ENCODE results near the gene LTO1. TPM values are rescaled to one million over a fixed set of nuclear protein-coding genes. Genes with fewer than 3 reads are reported as not detected.

Gene LTO1
- total RNA-seq, 4 donors from 2014 or later, result 13.3 to 35.2 (median 22.8) TPM

DNA sequence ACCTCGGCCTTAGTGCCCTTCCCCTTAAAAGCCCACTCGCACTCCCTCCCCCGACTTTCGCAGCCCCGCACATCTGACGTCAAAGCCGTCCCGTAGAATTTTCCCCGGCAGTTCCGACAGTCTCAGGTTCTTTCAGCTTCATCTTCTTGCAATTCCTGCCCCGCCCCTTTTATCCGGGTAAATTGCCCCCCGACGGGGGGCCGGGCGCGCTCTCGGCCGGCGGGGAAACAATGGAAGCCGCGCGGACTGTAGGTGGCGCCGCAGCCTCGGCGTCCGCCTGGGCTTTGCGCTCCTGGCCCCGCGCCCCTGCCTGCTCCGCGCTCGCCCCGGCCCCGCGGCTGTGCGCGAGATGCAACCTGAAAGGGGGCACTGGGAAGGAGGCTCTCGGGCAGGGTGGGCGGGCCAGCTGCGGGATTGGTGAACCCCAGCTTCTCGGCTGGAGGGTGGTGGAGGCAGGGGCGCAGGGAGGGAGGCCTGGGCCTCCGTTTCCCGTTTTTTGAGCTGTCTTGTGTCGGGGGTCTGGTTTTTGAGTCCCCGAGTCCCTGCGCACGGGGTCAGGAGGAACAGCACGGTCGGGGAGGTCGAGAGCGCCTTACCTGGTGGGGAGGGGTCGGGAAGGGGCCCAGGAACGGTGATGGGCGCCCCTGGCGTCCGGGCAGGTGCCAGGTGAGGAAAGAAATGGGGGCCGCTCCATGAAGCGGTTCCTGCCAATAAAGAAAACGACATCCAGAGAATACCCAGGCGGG lies 29.5 kb upstream of the LTO1 start:
- TF ChIP-seq, protein P1, sequence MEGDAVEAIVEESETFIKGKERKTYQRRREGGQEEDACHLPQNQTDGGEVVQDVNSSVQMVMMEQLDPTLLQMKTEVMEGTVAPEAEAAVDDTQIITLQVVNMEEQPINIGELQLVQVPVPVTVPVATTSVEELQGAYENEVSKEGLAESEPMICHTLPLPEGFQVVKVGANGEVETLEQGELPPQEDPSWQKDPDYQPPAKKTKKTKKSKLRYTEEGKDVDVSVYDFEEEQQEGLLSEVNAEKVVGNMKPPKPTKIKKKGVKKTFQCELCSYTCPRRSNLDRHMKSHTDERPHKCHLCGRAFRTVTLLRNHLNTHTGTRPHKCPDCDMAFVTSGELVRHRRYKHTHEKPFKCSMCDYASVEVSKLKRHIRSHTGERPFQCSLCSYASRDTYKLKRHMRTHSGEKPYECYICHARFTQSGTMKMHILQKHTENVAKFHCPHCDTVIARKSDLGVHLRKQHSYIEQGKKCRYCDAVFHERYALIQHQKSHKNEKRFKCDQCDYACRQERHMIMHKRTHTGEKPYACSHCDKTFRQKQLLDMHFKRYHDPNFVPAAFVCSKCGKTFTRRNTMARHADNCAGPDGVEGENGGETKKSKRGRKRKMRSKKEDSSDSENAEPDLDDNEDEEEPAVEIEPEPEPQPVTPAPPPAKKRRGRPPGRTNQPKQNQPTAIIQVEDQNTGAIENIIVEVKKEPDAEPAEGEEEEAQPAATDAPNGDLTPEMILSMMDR (IDR thresholded peaks at IDR 0.05; ENCODE audit: low read depth), result no peak

DNA sequence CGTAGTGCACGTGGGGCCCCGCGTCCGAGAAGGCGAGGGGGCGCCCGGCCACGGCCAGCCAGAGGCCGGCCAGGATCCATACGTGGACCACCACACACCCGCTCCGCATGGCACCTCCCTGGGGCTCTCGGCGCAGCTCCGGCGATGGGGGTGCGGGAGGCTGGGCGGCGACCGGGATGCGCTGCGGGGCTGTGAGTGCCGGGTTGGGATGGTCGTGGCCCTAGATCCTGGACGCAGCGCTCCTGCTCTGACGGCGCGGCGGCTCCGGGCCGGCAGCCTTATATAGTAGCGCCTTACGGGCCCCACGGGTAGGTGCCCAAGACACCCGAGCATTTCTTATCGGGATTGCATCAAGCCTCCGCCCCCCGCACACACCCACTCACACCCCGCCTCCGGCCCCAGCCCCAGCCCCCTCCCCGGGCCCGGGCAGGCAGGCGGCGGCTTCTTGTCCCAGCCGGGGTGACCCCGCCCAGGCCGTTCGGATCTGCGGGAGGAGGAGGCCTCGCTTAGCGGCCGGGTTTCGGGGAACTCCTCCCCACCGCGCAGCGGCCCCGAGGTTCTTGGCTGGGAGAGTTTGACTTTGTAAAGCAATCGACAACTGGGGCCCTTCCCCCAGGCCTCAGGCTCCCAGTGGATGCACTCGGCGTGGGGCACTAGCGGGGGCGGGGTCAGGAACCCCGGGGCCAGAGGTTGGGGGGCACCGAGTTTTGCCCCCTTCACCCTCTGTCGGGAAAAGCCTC lies 28.8 kb upstream of the LTO1 start, which contains the start of gene FGF19:
TSS of gene FGF19 (minus strand) at position 255 of the 740 bp plus-strand sequence. CDS start at position 109, 146 bp downstream.
- TF ChIP-seq, protein P1 (IDR thresholded peaks at IDR 0.05; ENCODE audit: low read depth), result no peak

DNA sequence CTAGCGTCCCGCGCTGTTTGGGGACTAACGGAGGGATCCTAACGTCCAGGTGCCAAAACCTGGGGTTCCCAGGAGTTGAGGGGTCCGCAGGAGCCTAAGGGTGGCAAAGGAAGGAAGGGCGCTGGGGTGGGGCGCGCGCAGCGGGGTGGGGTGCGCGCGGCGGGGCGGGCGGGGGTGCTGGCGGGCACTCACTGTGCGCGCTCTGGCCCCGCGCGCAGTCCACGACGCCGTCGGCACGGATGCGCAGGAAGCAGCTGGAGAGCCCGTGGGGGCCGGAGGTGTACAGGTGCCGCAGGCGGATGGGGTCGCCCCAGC lies 28.3 kb upstream of the LTO1 start:
- TF ChIP-seq, protein P1 (IDR thresholded peaks at IDR 0.05; ENCODE audit: low read depth), result no peak

DNA sequence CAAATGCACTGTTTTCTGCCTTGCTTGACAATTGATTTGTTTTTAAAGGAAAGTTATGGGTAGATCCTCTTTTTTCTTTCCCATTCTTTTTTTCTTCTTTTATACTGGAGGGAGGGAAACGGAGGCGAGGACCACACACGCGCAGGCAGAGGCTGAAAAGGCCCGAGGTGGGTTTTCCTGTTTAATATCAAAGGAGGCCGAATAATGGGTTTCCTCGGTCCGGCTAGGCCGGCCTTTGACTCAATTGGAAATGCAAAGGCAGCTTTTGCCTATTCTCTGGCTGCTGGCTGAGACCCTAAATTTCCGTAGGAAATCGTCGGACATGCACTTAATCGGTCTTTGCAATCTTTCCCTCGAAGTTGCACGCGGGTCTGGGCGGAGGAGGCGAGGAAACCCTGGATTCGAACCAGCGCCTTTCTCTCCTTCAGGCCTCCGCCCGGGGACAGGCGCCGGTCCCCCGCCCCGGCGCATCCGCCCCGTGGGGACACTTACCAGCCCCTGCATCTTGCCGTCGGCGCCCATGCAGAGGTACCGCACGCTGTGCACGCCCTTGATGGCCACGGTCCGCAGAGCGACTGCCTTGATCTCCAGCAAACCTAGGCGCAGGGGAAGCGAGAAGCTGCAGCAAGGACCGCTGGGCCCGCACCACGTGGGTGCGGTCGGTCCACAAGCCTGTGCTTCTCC lies 27.8 kb upstream of the LTO1 start:
- TF ChIP-seq, protein P1 (IDR thresholded peaks at IDR 0.05; ENCODE audit: low read depth), result no peak

DNA sequence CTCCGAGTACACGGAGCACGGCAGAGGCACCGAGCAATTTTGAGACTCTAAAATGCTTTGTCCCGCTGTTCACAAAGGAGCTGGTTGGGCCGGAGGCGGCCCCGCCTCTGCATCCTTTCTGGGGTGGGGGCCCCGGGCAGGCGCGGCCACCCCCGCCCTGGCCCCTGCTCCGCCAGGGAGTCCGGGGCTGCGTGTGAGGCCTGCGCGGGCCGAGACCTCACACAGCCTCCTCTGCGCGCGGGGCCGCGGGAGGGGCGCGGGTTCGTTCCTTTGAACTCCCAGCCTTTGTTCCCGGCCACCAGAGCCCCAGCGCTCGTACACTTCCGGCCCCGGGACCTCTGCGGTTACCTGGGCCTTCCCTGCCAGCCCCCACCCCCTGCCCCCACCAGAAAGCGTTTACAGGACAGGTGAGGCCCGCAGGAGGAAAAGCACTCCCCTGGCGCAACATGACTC lies 27.1 kb upstream of the LTO1 start:
- TF ChIP-seq, protein P1 (IDR thresholded peaks at IDR 0.05; ENCODE audit: low read depth), result no peak

DNA sequence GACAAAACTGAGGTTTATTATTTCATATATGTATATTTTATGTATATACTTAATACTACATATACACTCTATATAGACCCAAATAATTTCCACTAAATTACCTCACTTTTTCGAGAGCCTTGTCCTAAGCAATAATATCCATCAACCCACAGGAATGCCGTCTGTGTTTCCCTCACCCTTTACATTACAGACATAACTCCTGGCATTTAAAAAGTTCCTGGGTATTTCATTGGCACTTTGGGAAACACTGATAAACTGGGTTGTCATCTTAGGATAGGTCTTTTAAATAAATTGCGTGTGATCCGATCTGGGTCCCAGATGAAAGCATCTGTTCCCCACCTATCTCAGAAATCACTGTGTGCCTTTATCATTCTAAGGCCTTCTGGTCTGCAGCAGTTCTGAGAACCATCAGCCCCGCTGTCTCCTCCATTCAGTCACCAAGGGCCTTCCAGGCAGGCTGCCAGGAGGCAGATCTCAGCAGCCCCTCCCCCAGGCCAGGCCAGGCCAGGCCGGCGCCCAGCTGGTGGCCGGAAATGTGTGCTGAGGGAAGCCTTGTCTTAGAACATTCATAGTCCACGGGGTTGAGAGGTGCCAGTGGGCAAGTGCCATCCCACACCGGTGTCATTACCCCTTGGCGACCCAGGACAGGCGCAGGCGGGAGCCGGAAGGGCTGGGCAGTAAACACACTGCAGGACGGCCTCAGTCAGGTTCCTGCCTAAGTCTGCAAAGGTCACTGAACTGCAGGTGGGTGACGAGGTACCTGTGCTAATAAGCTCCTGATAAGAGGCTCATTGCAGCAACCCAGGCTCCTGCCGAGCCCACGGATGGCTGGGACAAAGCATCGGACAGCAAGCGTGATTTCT lies 25.4 kb upstream of the LTO1 start:
- TF ChIP-seq, protein P1 (IDR thresholded peaks at IDR 0.05; ENCODE audit: low read depth), result no peak
